Testis (tissue), 3 donors: ENCODE results near the gene SMARCB1. TPM values are rescaled to one million over a fixed set of nuclear protein-coding genes. Genes with fewer than 3 reads are reported as not detected.

Experiments used
- DNase-seq: peaks from one replicate; pipeline ENCODE4 v3.0.0-alpha.2; 2019
- H3K27ac ChIP-seq, 2 donors: fragments of 200-600 bp; sonication (generic); one replicate each; pipeline ENCODE4 v1.5.1; 2019
- H3K27me3 ChIP-seq: fragments of 200-600 bp; sonication (generic); one replicate; pipeline ENCODE4 v1.5.1; 2019
- H3K36me3 ChIP-seq: fragments of 200-600 bp; sonication (generic); one replicate; pipeline ENCODE4 v1.5.1; 2017; ENCODE audit warnings: low read depth; ENCODE audit errors: missing control alignments
- H3K4me1 ChIP-seq: fragments of 200-600 bp; sonication (generic); one replicate; pipeline ENCODE4 v1.5.1; 2019
- H3K4me3 ChIP-seq, 2 donors: fragments of 200-600 bp; sonication (generic); one replicate each; pipeline ENCODE4 v1.5.1; 2017 to 2019
- H3K9me3 ChIP-seq: fragments of 200-600 bp; sonication (generic); one replicate; pipeline ENCODE4 v1.5.1; 2017
- CTCF ChIP-seq, 3 experiments: fragments of 450-650 bp in 2 of 3; fragments of 200-600 bp in 1 of 3; sonication (generic) in 1 of 3; IDR thresholded peaks; one replicate each; pipeline ENCODE4 v1.5.1; 2016 to 2019; ENCODE audit warnings: antibody characterized with exemption in 3 of 3, mild to moderate bottlenecking in 2 of 3, moderate library complexity in 1 of 3
- POLR2A ChIP-seq: fragments of 450-650 bp; IDR thresholded peaks from one replicate; pipeline ENCODE4 v1.6.1; 2017; ENCODE audit warnings: antibody characterized with exemption, mild to moderate bottlenecking, moderate library complexity
- WGBS, 2 donors: methylation state at CpG; one replicate each; pipeline ENCODE4 v1.1.5; 2018; 5-methylcytosine and 5-hydroxymethylcytosine counted together
- intact Hi-C: fragments of 100-400 bp; cut with DNase I; formaldehyde crosslinking; loops from one replicate; pipeline ENCODE4 v1.15.1; 2023; ENCODE audit warnings: low total_unique reads
- polyA plus RNA-seq: library from polyadenylated mRNA; stranded (reverse); fragments of 350-450 nt; fragmentation: Illumina TruSeq; extraction: RNeasy Lipid Tissue Mini Kit (QIAGEN cat#74804); gene quantifications from one replicate; pipeline ENCODE4 v1.2.3, GENCODE V29; 2014; ENCODE audit warnings: low read depth, low replicate concordance; ENCODE audit not compliant: insufficient read depth
- total RNA-seq, 2 donors: library from RNA; depleted of rRNA; stranded (reverse); fragments of >200 nt; gene quantifications; one replicate each; pipeline ENCODE4 v1.2.3, GENCODE V29; 2016

The SMARCB1 gene
- total and polyA plus RNA-seq, 3 donors from 2014 or later: 158 to 165 (median 160) TPM

- no peaks in the 10 kb centered on the region for H3K9me3 ChIP-seq
- no peak overlapping the region for H3K4me3 ChIP-seq
- no peaks in the 10 kb centered on the region for H3K36me3 ChIP-seq
- H3K4me1 ChIP-seq: peaks cover 32% of the 10 kb centered on the region
- H3K27ac ChIP-seq: peak overlapping the region; percentile 50 to 67
- TF ChIP-seq CTCF (IDR thresholded peaks at IDR 0.05): no peak
- TF ChIP-seq POLR2A: no peak
- H3K27me3 ChIP-seq: no peaks in the 10 kb centered on the region
- WGBS, 2 donors: 61 to 86% methylated on average over 3 to 6 of the region's 6 CpGs
- DNase-seq: no peak
- intact Hi-C loops: no loop called here
Observed at GRCh38 chr22:23822101-23822671, 35.4 kb downstream of the SMARCB1 start.

- Histone ChIP-seq H3K27ac (peak overlapping the region; percentile 63), H3K27me3 (no peaks in the 10 kb centered on the region), H3K4me3 (no peak overlapping the region), H3K36me3 (no peaks in the 10 kb centered on the region), H3K4me1 (peaks cover 32% of the 10 kb centered on the region), H3K9me3 (no peaks in the 10 kb centered on the region)
- WGBS, 2 donors: 54 to 56% methylated on average over 12 to 14 of the region's 14 CpGs
- intact Hi-C loops: no loop called here
- DNase-seq: peak; percentile 92
- TF ChIP-seq POLR2A: no peak
- no peak for TF ChIP-seq CTCF (IDR thresholded peaks at IDR 0.05)
Observed at GRCh38 chr22:23823331-23823791, 36.6 kb downstream of the SMARCB1 start.

- Histone ChIP-seq H3K27ac (peak overlapping the region; percentile 63), H3K9me3 (no peaks in the 10 kb centered on the region), H3K4me3 (no peak overlapping the region), H3K36me3 (no peaks in the 10 kb centered on the region), H3K4me1 (peaks cover 32% of the 10 kb centered on the region), H3K27me3 (no peaks in the 10 kb centered on the region)
- WGBS, 2 donors: 75 to 85% methylated on average over 8 to 13 of the region's 13 CpGs
- intact Hi-C loops: no loop called here
- no peak for TF ChIP-seq POLR2A
- no peak for TF ChIP-seq CTCF (IDR thresholded peaks at IDR 0.05)
- no peak for DNase-seq
Observed at GRCh38 chr22:23824476-23825245, 37.9 kb downstream of the SMARCB1 start.

GRCh38 chr22:23825246-23825905 lies 38.6 kb downstream of the SMARCB1 start:
- intact Hi-C loops: no loop called here
- Histone ChIP-seq H3K4me1 (peaks cover 32% of the 10 kb centered on the region), H3K27ac (peak overlapping the region in 1 of 2 donors; percentile 63), H3K4me3 (no peak overlapping the region), H3K36me3 (no peaks in the 10 kb centered on the region), H3K9me3 (no peaks in the 10 kb centered on the region), H3K27me3 (no peaks in the 10 kb centered on the region)
- no peak for DNase-seq
- TF ChIP-seq POLR2A (no peak), CTCF (IDR thresholded peaks at IDR 0.05) (no peak)
- 90 to 92% methylated on average over 12 of the region's 12 CpGs for WGBS, 2 donors
